GM18499 (cell line): Measurements from ENCODE around the gene P2RY1.

Source experiments
- ATAC-seq: cut with Tn5 transposase; IDR thresholded peaks from one replicate; pipeline ENCODE4 v1.9.1; 2021; ENCODE audit warnings: moderate number of reproducible peaks; ENCODE audit not compliant: insufficient read depth, unreplicated experiment

Gene P2RY1, protein sequence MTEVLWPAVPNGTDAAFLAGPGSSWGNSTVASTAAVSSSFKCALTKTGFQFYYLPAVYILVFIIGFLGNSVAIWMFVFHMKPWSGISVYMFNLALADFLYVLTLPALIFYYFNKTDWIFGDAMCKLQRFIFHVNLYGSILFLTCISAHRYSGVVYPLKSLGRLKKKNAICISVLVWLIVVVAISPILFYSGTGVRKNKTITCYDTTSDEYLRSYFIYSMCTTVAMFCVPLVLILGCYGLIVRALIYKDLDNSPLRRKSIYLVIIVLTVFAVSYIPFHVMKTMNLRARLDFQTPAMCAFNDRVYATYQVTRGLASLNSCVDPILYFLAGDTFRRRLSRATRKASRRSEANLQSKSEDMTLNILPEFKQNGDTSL

GRCh38 chr3:152834776-152835600, at the start of gene P2RY1:
TSS of gene P2RY1 (plus strand) at chr3:152835131. CDS start at chr3:152835783, 652 bp downstream.
- peak; percentile 71 for ATAC-seq

DNA sequence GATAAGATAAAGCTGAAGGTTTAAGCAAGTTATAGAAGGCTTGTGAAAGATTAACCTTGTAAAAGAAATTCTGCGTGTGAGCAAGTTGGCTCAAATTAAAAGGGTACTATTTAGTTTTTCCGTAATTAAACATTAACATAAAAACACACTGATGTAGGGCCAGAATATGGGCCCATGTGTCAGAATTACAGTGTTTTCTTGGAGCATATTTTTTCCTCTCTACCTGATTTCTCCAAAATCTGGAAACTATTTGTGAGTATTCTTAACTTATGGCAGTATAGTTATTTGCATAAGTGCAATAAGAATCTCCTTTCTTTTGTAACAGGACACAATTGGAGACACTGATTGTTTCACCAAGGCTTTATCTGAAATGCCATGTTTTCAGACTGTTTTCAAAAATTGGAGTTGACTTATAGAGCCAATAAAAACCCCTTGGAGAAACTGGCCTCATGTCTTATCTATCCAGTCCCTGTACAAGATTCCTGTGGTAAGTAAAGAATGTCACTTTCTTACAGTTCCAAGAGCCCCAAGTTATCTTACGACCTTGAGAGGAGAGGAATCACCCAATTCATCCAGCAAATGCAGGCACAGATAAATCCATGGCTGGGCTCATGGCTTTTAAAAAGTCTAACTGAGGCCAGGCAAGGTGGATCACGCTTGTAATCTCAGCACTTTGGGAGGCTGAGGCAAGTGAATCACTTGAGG, 47.8 kb upstream of the P2RY1 start:
- no peak for ATAC-seq

- no peak for ATAC-seq
Observed at GRCh38 chr3:152790651-152791387, 44.1 kb upstream of the P2RY1 start.

DNA sequence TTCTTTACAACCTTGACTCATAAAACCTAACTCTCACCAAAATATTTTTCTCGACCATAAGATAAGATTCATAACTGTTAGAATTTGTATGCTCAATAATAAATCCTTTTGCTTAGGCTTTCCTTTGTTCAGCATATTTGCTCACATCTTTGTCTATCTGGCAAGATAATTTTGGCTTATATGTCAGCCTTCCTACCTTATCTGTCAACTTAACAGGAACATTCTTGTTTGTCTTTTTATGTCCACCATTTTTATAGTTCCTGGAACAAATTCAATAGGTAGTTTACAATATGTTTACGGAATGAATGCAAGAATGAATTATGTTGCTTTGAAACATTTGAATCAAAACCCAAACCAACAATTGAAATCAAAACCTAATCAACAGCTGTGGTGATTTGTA, 41.0 kb upstream of the P2RY1 start:
- no peak for ATAC-seq

DNA sequence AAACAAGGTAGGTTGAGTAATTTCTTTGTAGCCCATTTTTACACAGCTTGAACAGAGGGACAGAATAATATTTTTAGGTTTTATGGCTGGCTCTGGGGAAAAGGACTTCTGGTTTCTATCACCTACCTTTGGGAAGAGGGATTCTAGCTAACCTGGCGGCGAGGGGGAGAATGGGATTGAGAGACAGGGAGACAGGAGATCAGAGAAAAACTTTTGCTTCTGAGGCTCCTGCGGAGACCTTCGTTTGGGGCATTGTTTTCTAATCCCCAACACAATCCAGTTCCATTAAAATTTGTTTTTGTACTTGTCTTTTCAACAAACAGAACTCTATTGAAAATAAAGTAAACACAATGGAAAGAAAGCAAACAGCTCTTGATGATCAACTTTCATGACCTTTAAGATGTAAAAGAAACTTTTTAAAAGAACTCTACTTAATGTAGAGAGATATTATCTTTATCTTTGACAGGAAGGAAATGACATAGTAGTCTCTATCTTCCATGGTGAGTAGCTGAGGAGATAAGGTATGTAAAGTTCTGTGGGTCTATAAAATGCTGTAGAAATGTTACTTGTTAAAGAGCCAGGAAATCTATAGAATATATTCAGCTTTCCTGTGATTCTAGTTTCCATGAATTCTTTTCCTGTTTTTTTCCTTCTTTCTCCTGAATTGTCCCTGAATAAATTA, 37.0 kb upstream of the P2RY1 start:
- no peak for ATAC-seq

GRCh38 chr3:152811974-152812760, 22.8 kb upstream of the P2RY1 start:
- ATAC-seq = no peak

- no peak for ATAC-seq
Observed at GRCh38 chr3:152817400-152817799, 17.5 kb upstream of the P2RY1 start.

DNA sequence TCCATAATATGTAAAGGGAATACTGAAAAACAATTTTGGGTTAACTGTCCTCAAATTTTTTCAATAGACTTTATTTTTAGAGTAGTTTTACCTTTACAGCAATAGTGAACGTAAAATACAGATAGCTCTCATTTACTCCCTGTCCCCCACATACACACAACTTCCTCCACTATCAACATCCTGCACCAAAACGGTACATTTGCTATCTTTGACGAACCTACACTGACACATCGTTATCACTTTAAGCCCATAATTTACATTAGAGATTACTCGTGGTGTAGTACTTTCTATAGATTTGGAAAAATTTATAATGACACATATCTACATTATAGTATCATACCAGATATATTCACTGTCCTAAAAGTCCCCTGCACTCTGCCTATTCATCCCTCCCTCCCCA, 16.9 kb upstream of the P2RY1 start:
- no peak for ATAC-seq

DNA sequence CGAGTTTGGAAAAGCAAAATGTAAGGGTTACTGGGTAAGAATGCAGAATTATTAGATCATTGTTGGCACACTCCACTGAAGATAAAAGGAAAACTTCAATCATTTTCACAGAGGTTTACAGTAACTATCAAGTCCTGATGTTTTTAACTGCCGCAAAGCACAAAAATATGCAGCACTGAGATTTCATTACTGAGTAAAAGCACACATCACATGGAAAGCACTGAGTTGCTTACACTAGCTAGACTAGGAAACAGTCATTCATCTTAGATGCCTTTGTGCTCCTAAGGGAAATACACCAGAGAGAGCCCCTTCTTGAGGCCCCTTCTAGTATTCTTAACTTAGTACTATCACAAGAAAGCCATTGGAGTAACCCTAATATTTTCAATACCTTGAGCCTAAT, 11.8 kb upstream of the P2RY1 start:
- ATAC-seq = no peak

DNA sequence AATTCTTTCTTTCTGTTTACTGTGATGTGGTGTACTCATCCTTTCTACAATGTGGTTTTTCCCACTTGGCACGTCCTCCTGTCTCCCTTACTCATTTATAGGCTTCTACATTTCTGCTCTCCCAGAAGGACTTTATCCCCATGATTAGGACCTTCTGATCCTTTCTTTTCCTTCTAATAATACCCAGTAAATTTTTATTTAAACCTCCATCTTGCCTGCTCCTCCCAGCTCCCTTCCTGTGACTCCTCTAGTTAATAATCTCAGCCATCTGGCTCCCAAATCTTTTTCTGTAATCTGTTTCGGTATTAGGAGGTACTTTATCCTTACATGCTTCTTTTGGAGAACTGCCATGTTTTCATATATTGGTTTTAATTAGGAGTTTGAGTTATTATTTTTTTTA, 11.2 kb upstream of the P2RY1 start:
- no peak for ATAC-seq

DNA sequence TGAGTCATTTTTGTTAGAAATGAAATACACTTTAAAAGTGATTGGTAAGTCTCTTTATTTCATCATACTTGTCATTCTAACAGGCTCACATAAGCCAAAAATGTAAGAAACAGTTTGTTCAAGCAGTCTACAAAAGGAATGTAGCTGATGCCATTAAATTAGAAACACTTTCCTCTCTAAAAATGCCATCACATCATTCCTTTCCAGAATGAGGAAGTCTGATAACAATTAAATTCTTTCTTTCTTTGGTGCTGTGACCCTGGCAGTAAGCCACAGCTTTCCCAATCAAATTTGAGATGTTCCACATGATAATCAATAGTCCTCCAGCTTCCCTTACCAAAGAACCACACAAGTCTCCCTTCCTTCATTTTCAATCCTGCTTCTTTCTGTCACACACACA, 9.4 kb upstream of the P2RY1 start:
- no peak for ATAC-seq

DNA sequence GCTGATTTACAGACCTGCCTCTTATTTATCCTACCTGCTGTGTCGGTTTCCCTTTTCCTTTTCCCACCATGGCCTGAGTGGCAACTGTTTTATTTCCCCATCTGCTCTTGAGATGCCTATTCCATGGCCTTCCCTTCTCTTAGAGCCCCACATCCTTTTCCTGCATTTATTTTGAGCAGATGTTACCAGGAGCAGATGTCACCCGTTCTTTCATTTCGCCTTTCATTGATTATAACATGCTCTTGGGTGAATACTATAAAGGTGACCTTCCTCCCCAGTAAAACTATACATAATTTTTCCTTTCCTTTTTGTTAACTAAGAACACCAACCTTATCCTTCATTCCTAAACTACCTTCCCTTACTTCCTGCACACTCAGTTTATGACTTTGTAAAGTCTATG, 8.5 kb upstream of the P2RY1 start:
- no peak for ATAC-seq

DNA sequence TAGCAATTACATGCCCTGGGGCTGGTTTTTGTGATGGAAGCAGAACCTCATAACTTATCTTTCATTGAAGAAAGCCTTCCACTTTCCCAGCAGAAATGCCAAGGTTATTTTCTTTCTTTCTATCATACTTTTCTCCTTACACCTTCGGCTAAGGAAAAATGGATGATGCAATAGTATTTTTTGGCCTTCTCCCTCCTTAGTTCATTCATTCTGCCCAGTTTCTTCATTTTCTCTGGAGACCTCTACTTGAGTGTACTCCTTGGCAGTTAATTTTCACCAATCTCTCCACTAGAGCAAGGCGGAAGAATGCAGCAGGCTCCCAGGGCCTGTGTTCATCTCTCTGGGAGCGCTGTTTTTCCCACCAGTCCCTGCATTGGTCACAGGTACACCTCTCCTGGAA, 7.6 kb upstream of the P2RY1 start:
- ATAC-seq = no peak

DNA sequence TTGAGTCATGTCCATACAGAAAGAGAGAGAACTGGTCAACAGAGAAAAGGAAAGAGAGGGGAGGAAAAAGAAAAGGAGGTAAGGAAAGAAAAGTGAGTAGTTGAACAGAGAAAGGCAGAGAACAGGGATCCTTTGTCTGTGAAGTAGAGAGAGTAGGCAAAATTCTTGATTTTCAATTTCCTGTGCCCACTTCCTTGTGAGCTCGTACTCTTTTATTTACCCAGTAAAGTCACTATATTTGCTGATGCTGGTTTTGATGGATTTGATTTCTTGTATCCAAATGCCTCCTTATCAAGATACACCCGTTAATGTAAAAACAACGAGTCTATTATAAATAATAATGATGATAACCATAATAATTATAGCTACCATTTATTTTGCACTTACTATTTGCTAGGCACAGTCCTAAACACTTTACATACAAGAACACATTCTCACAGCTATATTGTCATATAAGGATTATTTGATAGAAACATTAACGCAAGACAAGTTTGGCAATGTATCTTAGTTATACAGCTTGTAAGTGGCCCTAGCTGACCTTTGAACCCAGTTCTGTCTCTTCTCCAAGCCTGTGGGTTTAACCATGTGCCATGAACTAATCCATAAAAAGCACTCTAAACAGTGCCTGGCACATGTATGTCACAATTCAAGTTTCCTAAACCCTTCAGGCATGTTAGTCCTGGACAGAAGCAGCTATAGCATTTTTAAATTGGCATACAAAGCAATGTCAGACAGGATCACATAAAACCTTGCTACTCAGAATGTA, 6.7 kb upstream of the P2RY1 start:
- no peak for ATAC-seq

DNA sequence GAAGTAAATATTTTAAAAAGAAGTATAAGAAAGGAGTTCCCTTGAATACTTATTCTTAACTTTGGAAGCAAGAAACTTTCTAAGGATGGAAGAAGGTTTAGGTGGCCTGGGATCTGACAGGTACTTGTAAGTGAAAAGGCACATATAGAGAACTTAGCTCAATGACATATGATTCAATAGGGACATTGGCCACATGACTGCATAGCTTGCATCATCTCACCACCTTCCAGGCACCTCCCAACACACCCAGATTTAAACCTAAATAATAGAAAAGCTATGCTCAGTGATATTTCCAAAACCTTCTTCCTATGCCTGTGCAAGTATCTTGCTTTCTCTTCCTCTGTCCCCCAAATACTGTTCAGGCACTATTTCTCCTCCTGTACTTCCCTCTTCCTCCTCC, 4.7 kb upstream of the P2RY1 start:
- ATAC-seq = no peak

DNA sequence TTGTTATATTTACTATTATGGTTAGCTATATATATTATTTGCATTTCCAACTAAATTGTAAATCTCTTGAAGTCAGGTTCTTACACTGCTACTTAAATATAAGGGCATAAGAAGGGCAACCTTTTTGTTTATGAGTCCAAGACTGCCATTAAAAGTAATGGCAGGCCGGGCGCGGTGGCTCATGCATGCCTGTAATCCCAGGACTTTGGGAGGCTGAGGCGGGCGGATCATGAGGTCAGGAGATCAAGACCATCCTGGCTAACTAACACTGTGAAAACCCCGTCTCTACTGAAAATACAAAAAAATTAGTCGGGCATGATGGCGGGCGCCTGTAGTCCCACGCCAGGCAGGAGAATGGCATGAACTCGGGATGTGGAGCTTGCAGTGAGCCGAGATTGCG, 2.9 kb upstream of the P2RY1 start:
- no peak for ATAC-seq

- no peak for ATAC-seq
Observed at GRCh38 chr3:152833089-152833488, 1.8 kb upstream of the P2RY1 start.

- no peak for ATAC-seq
Observed at GRCh38 chr3:152834191-152834775, 648 bp upstream of the P2RY1 start.
